HG03097 (cell line): ENCODE results near the gene SERTAD2.

Experiments used
- ATAC-seq: cut with Tn5 transposase; IDR thresholded peaks from one replicate; pipeline ENCODE4 v1.9.1; 2021; ENCODE audit not compliant: unreplicated experiment, low FRiP score

SERTAD2 gene

DNA sequence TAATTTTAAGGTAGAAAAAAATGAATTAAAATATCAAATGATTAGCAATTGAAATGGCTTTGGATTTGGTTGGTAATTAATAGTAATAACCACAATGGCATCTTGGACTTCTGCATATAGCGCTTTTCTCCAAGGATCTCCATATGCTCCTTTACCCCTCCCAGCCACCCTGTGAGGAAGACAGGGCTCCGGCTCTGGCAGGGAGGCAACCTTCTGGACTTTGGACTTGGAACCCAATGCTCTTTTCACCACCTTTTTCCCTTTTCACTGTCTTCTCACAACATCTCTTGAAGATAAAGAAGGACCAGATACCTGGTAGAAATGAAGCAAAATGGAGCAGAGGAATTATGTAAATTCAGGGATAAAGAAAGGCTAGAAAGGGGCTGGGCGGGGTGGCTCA is 23.8 kb upstream of the SERTAD2 start:
- no peak for ATAC-seq

DNA sequence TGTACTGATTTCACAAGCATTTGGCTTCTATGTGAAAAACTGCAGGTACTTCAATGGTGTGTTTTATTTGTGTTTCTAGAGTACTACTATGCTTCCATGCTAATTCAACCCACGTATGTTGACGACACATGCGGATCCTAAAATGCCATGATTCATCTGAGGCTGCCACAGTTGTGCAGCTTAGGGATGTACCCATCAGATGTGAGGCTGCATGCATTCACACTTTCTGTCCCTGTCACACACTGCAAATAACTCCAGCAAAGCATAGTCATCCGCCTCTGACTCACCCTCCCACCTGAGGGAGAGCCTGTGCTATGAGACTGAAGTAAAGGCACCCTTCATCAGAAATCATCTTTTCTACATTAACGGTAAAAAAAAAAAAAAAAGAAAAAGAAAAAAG is 22.1 kb upstream of the SERTAD2 start:
- no peak for ATAC-seq

DNA sequence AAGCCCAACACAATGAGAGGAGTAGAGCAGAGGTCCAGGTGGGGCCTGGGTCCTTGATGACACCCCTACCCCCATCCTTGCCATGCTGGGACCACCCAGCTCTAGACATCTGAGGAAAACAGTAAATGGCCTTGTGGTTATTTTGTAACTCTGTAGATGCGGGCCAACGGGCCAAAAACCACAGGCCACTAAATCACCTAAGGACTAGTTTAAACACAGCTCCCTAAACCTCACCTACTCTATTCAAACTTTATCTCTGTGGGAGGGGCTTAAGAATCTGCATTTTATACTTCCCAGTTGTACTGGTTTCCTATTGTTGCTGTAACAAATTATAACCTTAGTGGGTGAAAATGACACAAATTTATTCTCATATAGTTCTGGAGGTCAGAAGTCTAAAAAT is 19.0 kb upstream of the SERTAD2 start:
- no peak for ATAC-seq

DNA sequence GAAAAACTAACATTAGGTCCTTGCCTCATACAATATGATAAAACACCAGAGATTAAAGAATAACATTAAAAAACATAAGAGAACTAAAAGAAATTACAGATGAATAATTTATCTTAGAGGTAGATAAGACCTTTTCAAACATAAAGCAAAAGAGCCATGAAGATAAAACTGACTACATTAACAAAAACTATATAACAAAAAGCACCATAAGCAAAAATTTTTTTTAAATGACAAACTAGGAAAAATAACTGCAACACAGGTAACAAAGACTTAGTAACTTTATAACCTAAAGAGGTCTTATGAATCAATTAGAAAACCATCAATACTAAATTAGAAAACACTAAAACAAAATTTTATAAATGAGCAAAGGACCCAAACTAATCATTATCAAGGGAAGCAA is 16.3 kb upstream of the SERTAD2 start:
- no peak for ATAC-seq

DNA sequence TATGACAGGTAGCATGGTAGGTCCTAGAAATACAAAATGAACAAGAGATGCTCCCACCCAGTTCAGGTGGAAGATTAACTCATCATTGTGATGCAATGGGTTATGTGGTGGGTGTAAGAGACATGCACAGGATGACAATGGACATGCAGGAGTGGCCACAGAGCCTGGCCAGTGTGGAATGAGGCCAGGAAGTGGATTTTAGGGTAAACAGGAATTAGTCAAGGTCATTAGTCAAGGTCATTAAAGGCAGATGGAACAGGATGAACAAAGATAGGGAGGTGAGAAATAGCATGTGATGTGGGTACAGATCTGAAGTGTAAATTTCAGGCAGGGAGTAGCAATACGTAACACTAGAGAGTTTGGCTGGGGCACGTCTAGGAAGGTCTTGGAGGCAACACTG is 15.6 kb upstream of the SERTAD2 start:
- ATAC-seq, result no peak

GRCh38 chr2:64668542-64668941 is 14.8 kb upstream of the SERTAD2 start:
- ATAC-seq, result no peak

- ATAC-seq, result no peak
Measured at GRCh38 chr2:64667535-64667934, 13.8 kb upstream of the SERTAD2 start.

GRCh38 chr2:64666810-64667438 is 13.2 kb upstream of the SERTAD2 start:
- no peak for ATAC-seq

GRCh38 chr2:64665709-64666108 is 12.0 kb upstream of the SERTAD2 start:
- no peak for ATAC-seq

- no peak for ATAC-seq
Measured at GRCh38 chr2:64663402-64663801, 9.7 kb upstream of the SERTAD2 start.

- no peak for ATAC-seq
Measured at GRCh38 chr2:64661741-64662169, 8.0 kb upstream of the SERTAD2 start.

DNA sequence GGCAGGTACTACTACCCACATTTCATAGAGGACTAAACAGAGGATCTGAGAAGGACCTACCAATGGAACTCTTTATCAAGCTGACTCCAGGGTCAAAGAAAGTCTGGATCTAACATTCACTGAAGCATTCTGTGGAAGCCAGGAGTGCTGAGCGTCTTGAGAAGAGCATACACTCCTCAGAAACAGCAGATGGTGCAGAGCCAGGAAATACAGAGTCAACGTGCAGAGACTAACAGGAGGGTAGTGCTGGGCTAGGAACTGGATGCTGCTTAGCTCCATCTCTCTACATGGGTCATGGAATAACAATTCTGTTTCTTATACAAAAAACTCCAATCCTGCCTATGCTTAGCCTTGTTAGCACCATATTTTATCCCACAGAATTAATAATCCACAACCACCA is 5.5 kb upstream of the SERTAD2 start:
- ATAC-seq, result no peak

- ATAC-seq, result no peak
Measured at GRCh38 chr2:64658269-64658668, 4.6 kb upstream of the SERTAD2 start.

GRCh38 chr2:64657411-64657810 is 3.7 kb upstream of the SERTAD2 start:
- no peak for ATAC-seq

DNA sequence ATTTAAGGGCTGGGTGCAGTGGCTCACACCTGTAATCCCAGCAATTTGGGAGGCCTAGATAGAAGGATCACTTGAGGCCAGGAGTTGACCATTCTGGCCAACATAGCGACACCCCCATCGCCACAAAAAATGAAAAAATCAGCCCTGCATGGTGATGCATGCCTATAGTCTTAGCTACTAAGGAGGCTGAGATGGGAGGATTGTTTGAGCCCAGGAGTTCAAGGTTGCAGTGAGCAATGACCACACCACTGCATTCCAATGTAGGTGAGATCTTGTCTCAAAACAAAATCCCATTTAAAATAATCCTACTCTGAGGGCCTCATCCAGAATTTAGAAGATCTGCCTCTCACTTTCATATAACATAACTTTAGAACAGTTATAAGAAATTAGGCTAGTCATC is 2.7 kb upstream of the SERTAD2 start:
- ATAC-seq, result no peak

GRCh38 chr2:64655873-64656272 is 2.2 kb upstream of the SERTAD2 start:
- ATAC-seq, result no peak

DNA sequence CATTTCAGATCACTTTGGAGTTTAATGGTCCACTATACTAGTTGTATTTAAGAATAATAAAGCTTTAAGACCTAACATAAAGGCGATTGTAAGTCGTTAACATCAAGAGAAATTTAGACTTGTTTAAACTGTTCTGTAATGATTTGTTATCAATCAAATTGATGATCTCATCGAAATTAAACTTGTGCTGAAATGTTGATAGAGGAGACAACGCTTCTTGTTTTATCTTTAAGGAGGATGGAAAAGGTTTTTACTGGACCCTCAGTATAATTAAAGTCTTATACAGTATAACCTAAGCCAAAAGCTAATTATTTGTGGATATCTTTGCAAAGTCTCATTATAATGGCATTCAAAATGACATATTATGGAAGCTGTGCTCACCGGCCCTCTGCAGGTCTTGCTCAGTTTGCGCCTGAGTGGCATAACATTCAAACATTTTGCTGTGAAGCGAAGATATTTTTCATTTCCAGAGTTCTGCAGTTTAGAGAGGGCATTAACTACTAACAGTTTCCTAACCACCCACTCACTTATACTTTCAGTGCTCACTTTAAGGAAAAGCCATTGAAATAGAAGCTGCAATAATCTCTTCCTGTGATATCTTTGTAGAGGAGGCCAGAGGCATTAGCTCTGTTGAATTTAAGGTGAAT is 1.4 kb upstream of the SERTAD2 start:
- ATAC-seq, result no peak

GRCh38 chr2:64654063-64654811 is 524 bp upstream of the SERTAD2 start:
- peak; percentile 24 for ATAC-seq

DNA sequence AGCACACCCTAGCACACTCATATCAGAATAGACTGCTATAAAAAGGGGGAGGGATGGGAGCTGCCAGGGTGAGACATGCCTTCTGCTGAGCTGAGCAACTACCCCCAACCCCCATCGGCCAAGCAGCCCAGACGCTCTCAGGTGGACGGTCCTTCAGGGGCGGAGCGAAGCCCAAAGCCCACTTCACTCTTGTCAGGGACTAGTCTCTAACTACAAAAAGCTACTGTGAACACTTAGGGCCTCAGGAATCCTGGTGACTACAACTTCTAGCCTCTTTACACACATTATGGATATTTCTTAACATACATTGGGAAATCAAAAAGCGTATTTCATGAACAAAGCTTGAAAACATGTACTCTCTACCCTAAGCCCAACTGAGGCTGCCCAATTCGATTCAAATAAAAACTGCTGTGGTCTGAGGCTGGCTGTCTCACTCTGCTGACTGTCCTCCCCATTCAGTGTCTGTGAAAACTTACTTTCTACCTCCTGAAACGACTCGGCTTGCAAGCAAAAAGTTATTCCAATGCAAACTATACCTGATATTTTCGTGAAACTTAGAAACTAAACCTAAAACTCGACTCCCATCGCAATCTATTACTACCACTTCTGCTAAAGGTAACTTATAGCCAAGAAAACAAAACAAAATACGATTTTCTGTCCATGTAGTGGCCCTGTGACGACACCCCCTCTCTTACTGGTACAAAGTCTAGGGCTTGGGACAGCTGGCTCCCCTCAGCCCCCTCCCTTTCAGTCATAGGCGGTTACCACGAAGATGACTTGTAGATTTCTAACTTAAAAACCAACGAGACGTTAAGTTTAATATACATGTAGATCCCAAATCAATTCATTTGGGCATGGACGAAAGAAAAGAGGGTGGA is 1.2 kb downstream of the SERTAD2 start:
- ATAC-seq, result no peak

- ATAC-seq, result no peak
Measured at GRCh38 chr2:64651590-64651989, 2.1 kb downstream of the SERTAD2 start.
